Hepatic stellate cell (primary cell): ENCODE results near the gene POMZP3.
"Not testable (repeated sequence)": the region's sequence is repeated elsewhere in the genome, so short reads cannot be mapped to it uniquely, and the experiment has no call there.

Source experiments
- DNase-seq: peaks from one replicate; pipeline ENCODE4 v3.0.0; 2011; ENCODE audit warnings: low spot score

The POMZP3 gene

GRCh38 chr7:76626989-76627642, at the start of gene POMZP3:
Gene POMZP3 (minus strand): TSS chr7:76627279. CDS start chr7:76626064, 1,215 bp downstream.
- DNase-seq, result not testable (repeated sequence)

DNA sequence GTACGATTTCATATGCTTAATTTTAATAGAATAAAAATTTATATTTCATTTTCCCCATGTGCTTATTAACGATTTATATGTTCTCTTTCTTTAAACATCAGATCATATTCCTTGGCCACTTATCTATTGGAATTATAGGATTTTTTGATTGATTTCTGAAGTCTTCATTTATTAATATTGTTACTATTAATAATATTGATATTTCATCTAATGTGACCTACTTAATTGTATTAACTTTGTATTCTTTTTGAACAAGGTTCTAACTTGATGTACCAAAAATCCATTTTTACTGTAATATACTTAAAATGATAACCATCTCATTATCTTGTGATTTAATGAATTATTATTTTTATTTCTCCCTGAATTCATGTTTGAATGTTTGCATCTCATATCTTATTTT, 48.7 kb upstream of the POMZP3 start:
- not testable (repeated sequence) for DNase-seq

DNA sequence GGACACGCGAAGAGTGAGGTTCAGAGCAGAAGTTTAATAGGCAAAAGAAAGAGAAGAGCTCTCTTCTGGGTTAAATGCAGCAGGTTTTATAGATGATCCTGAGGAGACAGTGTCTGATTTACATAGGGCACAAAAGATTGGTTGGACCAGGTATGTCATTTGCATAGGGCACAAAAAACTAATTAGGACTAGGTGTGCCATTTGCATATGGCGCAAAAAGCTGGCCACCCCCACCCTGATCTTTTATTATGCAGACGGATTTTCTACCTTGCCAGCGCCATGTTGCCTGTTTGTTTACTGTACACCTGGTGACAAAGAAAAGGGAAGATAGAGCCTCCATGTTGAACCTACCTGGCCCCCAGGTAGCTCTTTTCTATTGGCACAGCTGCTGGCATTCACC, 46.3 kb upstream of the POMZP3 start:
- not testable (repeated sequence) for DNase-seq

GRCh38 chr7:76659212-76659611, 32.1 kb upstream of the POMZP3 start:
- DNase-seq, result not testable (repeated sequence)

DNA sequence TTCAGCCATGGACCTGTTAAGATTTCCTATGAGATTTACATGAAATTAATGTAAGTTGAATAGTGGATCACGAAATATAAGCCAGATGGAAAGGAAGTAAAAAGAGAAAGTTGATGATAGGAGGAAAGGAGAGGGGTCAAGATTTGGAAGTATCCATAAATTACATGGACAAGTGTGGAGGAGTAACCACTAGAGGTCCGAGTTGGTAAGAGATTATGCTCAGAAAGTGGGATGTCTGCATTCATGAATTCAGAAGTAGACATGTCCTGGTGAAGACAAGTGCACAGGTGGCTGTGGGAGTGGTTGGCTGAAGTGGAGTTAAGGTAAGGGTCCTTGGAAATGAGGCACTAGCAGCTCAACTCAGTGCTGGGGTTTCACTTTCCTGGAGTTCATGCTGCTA, 29.3 kb upstream of the POMZP3 start:
- DNase-seq, result not testable (repeated sequence)

DNA sequence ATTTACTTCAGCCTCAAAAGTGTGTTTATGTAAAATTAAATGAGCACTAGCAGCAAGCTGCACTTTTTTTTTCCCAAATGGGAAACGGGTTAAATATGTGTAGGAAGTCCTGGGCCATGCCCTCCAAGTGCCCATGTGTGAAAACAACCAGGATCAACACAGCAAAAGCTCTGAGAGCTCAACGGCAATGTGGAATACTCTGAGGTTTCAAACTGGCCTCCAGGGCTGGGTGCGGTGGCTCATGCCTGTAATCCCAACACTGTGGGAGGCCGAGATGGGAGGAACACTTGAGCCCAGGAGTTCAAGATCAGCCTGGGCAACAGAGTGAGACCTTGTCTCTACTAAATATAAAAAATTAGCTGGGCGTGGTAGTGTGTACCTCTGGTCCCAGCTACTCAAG, 15.5 kb upstream of the POMZP3 start:
- DNase-seq, result not testable (repeated sequence)

DNA sequence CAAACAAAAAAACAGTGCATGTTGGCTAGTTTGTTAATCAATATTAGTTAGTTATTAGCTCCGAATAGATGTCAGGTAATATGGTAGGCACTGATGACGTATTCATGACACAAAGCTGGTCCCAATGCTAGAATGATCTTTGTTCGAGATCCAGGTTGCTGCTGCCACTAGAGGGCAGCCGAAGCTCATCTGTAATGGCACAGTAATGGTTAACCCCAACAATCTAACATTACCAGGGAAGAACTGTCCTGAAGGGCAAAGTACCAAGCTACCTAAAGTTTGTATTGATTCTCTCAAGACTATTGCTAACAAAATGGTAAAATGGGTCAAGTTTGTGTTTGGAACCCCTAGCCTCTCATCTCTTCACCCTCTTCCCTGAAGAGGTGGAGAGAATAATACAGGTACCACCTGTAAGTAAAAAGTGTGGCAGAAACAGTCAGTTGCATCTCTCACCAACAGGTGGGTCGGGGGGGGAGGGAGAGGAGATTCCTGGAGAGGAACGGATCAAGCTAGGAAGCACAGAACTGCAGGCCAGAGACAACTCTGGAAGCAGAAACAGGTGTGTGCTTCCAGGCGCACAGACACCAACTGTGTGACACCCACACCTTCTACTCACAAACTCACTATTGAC, 10.1 kb upstream of the POMZP3 start:
- not testable (repeated sequence) for DNase-seq

DNA sequence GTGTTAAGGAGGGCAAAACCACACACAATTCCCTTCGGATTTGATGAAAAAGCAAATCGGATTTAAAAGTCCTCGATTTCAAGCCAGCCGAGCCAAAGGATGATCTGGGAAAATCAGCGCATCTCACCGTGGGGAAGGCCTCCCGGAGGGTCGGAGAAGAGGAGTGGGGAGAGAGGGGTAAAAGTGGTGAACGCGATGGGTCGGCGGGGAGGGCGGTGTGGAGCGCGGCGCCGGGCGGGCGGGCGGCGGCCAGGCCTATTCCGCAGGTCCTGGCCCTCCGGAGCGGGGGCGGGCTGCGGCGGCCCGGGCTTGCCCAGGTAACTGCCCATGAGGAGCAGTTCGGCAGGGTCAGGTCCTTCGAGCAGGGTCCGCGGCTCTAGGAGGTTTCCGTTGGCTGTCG, 498 bp downstream of the POMZP3 start:
- not testable (repeated sequence) for DNase-seq

DNA sequence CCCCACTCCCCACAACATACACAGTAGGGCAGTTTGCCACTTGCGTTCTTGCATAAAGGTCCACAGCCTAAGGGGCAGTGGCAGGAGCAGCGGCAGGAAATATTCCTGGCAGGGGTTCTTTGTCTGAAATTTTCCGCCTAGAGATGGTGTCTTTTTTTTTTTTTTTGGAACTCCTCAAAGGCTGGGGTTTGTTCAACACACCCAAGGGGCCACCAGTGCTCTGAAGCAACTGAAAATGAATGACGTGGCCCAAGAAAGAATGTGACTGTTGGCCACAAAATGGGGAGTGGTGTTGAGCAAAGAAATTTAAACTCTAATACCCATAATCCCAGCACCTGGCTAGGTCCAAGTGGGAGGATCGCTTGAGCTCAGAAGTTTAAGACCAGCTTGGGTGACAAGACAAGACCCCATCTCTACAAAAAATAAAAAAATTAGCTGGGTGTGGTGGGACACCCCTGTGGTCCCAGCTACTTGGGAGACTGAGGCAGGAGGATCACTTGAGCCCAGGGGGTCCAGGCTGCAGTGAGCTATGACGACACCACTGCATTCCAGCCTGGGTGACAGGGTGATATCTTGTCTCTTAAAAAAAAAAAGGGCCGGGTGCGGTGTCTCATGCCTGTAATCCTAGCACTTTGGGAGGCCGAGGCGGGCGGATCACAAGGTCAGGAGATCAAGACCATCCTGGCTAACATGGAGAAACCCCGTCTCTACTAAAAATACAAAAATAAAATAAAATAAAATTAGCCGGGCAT, 7.5 kb downstream of the POMZP3 start:
- DNase-seq, result not testable (repeated sequence)

GRCh38 chr7:76613783-76614182, 13.3 kb downstream of the POMZP3 start:
- DNase-seq, result not testable (repeated sequence)

DNA sequence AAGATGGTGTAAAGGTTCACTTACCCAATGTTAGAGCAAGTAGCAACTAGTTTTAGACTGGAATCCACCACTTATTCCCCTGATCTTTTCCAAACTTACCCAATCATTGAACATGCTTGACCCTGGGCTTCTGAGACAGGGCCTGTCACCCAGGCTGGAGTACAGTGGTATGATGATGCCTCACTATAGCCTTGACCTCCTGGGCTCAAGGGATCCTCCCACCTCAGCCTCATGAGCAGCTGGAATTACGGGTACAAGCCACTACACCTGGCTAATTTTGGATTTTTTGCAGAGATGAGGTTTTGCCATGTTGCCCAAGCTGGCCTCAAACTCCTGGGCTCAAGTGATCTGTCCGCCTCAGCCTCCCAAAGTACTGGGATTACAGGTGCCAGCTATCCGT, 14.8 kb downstream of the POMZP3 start:
- not testable (repeated sequence) for DNase-seq

- DNase-seq, result not testable (repeated sequence)
Observed at GRCh38 chr7:76609864-76610263, 17.2 kb downstream of the POMZP3 start.

DNA sequence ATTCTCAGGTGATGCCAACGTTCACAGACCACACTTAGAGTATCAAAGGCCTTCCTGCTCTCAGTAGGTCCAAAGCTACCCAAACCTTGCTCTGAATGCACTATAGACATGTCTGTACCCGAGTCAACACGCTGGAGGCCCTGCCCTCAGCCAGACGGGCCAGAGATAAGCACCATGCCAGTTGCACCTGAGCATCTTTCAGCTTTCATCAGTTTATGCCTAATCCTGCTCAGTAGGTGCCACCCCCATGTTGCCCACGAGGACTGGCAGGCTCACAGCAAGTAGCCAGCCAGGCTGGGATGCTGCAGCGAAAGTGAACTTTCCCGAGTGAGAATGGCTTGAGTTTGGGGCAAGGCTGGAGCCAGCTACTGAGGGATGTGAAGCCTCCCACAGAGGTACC, 18.6 kb downstream of the POMZP3 start:
- not testable (repeated sequence) for DNase-seq

DNA sequence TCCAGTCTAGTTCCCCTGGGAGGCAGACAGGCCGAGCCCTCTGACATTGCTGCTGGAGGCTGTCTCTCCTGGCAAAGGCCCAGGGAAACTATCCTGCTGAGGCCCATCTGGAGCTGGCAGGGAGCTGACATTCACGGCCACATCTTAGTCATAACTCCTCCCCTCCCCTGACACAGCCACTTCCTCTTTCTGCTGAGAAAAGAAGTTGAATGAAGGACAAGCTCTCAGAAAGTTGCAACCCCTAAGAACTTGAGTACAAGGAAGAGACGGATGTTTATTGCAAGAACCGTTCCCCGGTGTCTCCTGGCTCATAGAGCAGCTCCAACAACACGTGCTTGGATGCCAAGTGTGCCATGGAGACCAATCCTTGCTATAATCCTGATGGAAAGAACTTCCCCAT, 21.1 kb downstream of the POMZP3 start:
- peak; percentile 3 for DNase-seq

DNA sequence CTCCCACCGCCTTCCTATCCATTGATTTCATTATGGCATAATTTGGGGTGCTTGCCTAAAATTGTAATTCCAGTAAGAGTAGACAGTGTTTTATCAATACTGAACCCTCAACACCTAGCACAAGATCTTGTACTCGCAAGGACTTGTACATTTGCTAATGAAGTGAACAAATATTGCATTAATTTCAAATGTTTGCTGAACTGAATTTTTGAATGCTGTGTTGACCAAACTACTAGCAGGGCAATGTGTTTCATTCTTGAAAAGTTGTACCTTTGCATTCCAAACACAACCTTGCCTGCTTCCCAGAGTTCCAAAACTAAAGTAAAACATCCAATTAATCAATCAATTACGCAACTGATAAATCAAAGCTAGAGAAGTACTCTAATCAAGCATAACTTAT, 26.4 kb downstream of the POMZP3 start:
- DNase-seq, result not testable (repeated sequence)

DNA sequence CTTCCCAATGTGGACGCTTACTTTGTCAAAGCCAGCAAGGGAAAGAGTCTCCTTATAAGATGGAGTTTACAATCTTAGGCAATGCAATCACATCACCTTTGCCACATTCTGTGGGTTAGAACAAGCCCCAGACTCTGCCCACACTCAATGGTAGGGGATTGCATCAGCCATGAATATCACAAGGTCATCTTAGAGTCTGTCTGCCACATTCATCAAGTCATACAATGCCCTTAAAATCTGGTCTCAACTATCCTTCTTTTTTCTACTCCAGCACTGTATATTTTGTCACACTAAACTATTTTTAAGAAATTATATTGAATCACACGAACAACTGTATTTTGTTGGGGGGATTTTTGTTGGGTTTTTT, 27.0 kb downstream of the POMZP3 start:
- not testable (repeated sequence) for DNase-seq

GRCh38 chr7:76598590-76599264, 28.4 kb downstream of the POMZP3 start:
- DNase-seq, result not testable (repeated sequence)

- DNase-seq, result not testable (repeated sequence)
Observed at GRCh38 chr7:76597288-76597687, 29.8 kb downstream of the POMZP3 start.

- DNase-seq, result not testable (repeated sequence)
Observed at GRCh38 chr7:76592694-76593093, 34.4 kb downstream of the POMZP3 start.

- not testable (repeated sequence) for DNase-seq
Observed at GRCh38 chr7:76591602-76592304, 35.3 kb downstream of the POMZP3 start.

DNA sequence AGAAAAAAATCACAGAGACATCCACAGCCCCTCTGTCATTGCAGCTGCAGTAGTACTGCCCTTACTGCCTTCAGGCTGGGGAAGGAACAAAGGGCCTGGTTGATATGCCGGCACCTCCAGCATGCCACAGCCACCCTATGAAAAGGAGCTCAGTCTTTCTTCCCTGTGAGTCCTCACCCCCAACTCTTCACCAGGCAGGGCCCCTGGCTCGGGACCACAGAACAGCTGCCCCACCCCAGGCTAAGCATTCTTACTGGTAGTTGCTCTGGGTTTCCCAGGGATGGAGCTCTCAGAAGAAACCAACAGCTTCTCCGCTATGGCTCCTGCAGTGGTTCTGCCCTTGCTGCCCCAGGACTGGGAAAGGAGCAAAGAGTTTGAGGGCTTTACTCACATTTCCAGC, 36.0 kb downstream of the POMZP3 start:
- DNase-seq, result not testable (repeated sequence)

DNA sequence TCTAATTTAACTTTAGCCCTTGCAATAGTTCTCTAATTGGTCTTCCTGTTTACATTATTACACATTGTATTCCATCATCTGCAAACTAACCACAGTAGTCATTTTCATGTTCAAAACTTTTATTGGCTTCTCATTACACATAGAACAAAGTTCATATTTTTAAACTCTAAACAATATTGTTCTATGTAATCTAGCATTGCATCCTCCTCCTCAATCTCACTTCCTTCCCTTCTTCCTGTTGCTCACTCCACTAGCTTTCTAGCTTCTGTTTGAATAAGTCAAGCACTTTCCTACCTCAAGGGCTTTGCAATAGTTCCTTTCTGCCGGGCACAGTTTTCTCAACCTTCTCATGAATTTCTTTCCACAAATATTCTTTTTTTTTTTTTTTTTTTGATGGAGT, 38.5 kb downstream of the POMZP3 start:
- DNase-seq, result not testable (repeated sequence)
